ENCODE results near the gene TRAF7.

DNA sequence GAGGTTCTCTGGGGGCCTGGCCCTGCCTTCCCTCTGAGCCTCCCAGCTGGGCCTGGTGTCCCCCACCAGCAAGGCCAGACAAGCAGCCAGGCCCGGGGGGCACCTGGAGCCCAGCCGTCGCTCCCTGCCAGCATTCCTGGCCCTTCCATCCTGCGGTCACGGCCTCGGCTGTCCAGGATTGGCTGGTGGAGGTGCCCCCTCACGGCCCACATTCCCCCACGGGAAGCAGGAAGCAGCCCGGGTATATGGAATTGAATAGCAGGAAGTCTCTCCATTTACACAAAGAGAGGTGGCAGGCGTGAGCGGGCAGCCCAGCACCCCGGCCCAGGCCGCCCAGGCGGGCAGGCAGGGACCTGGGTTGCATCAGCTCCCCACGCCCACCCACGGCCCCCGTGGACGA is 14.5 kb downstream of the TRAF7 start:
- TF ChIP-seq FOXM1 (IDR thresholded peaks at IDR 0.05; ENCODE audit: borderline replicate concordance) (no peak), SP1 (IDR thresholded peaks at IDR 0.05) (no peak), NFRKB (IDR thresholded peaks at IDR 0.05) (no peak), ELF4 (IDR thresholded peaks at IDR 0.05) (no peak), TARDBP (IDR thresholded peaks at IDR 0.05) (no peak), LEF1 (IDR thresholded peaks at IDR 0.05; ENCODE audit: borderline replicate concordance) (no peak), ARNT (IDR thresholded peaks at IDR 0.05) (no peak), BHLHE40 (IDR thresholded peaks at IDR 0.05; ENCODE audit: borderline replicate concordance) (no peak), SUZ12 (IDR thresholded peaks at IDR 0.05) (no peak), HDGF (IDR thresholded peaks at IDR 0.05; ENCODE audit: borderline replicate concordance) (no peak), FOXK2 (IDR thresholded peaks at IDR 0.05) (no peak)

Measured in HEK293T (cell line).